Astrocyte (in vitro differentiated cells and primary cell): ENCODE measurements around the gene RETREG3. TPM values are rescaled to one million over a fixed set of nuclear protein-coding genes. Genes with fewer than 3 reads are reported as not detected.

Source experiments
- DNase-seq: peaks from one replicate; pipeline ENCODE4 v3.0.0-alpha.2; 2010; ENCODE audit warnings: low read depth
- FAIRE-seq: peaks from 2 replicates; lab custom pipeline; 2011; peaks lifted over from hg19 to GRCh38; lab: Jason Lieb, UNC
- H2AFZ ChIP-seq: 2 replicates; pipeline ENCODE4 v1.6.0; 2012; ENCODE audit warnings: low read depth, low read length, inconsistent platforms
- H3K27ac ChIP-seq: 2 replicates; pipeline ENCODE4 v1.5.1; 2011; ENCODE audit warnings: low read depth, low read length, inconsistent platforms
- H3K27me3 ChIP-seq: 2 replicates; pipeline ENCODE4 v1.6.0; 2011; ENCODE audit warnings: low read length, inconsistent platforms; ENCODE audit not compliant: insufficient read depth
- H3K36me3 ChIP-seq: 2 replicates; pipeline ENCODE4 v1.5.1; 2011; ENCODE audit warnings: low read length, inconsistent platforms; ENCODE audit not compliant: insufficient read depth
- H3K4me1 ChIP-seq: 2 replicates; pipeline ENCODE4 v1.5.1; 2011; ENCODE audit warnings: low read length, inconsistent platforms; ENCODE audit not compliant: insufficient read depth
- H3K4me2 ChIP-seq: 2 replicates; pipeline ENCODE4 v1.6.0; 2012; ENCODE audit warnings: low read length, inconsistent platforms
- H3K4me3 ChIP-seq: 2 replicates; pipeline ENCODE4 v1.5.1; 2011; ENCODE audit warnings: low read depth, mild to moderate bottlenecking, low read length, inconsistent platforms; ENCODE audit not compliant: insufficient read depth
- H3K79me2 ChIP-seq: 2 replicates; pipeline ENCODE4 v1.6.0; 2012; ENCODE audit warnings: mild to moderate bottlenecking, low read length, inconsistent platforms; ENCODE audit not compliant: insufficient read depth
- H3K9ac ChIP-seq: 2 replicates; pipeline ENCODE4 v1.6.0; 2012; ENCODE audit warnings: mild to moderate bottlenecking, low read length, inconsistent platforms
- H3K9me3 ChIP-seq: 2 replicates; pipeline ENCODE4 v1.5.1; 2012; ENCODE audit warnings: low read depth, mild to moderate bottlenecking, low read length, inconsistent platforms; ENCODE audit not compliant: insufficient read depth
- H4K20me1 ChIP-seq: 2 replicates; pipeline ENCODE4 v1.6.0; 2012; ENCODE audit warnings: low read length, inconsistent platforms; ENCODE audit not compliant: insufficient read depth
- H3K27ac Mint-ChIP-seq: one replicate; pipeline ENCODE4 v1.8.0; 2021; ENCODE audit warnings: mild to moderate bottlenecking, mixed read lengths; ENCODE audit not compliant: unreplicated experiment
- H3K27me3 Mint-ChIP-seq: one replicate; pipeline ENCODE4 v1.8.0; 2021; ENCODE audit warnings: low read depth, mixed read lengths; ENCODE audit not compliant: unreplicated experiment
- H3K36me3 Mint-ChIP-seq: one replicate; pipeline ENCODE4 v1.8.0; 2021; ENCODE audit warnings: low read depth, mixed read lengths; ENCODE audit not compliant: unreplicated experiment
- H3K4me1 Mint-ChIP-seq: one replicate; pipeline ENCODE4 v1.8.0; 2021; ENCODE audit warnings: low read depth, mixed read lengths; ENCODE audit not compliant: unreplicated experiment
- H3K4me3 Mint-ChIP-seq: one replicate; pipeline ENCODE4 v1.8.0; 2021; ENCODE audit warnings: mild to moderate bottlenecking, moderate library complexity, mixed read lengths; ENCODE audit not compliant: unreplicated experiment
- H3K9me3 Mint-ChIP-seq: one replicate; pipeline ENCODE4 v1.8.0; 2021; ENCODE audit warnings: mild to moderate bottlenecking, mixed read lengths; ENCODE audit not compliant: unreplicated experiment
- EZH2 ChIP-seq: IDR thresholded peaks from 2 replicates; pipeline ENCODE4 v1.6.1; 2012; ENCODE audit warnings: mild to moderate bottlenecking, low read length, inconsistent platforms; ENCODE audit not compliant: insufficient read depth
- total RNA-seq: library from RNA; stranded (reverse); gene quantifications from 2 replicates; pipeline ENCODE4 v1.2.1, GENCODE V29; 2021
- TF ChIP-seq, protein P1 (sequence below): IDR thresholded peaks from 2 replicates; pipeline ENCODE4 v1.5.1; 2011; ENCODE audit warnings: low read depth, mild to moderate bottlenecking, inconsistent platforms, low read length, moderate library complexity; ENCODE audit not compliant: insufficient read depth

The RETREG3 gene
- total RNA-seq, 1 donor from 2014 or later: 54.3 TPM

DNA sequence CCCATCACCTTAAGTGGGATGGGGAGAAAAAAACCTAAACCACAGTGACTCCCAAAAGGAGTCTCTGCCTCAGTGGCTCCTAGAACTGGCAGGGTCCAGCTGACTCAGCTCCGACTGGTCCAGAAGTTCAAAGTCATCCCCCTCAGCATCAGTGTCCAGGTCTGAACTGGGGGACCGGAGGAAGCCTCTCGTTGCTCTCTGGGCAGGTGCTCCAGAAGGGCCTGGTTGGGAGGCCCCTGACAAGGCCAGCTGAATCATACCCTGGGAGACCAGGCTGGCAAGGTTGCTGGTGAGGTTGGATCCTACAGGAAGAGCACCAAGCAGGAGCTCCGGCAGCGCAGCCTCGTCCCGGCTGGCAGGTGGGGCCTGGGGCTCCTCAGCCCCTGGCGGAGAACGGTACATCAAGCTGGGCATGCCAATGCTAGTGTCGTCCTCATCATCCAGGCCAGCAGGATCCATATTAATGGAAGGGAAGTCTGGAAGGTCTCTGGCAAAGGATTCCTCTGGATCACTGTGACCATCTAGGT lies 27.4 kb downstream of the RETREG3 start:
- Mint-ChIP-seq H3K4me1 (peaks cover under 1% of the 10 kb centered on the region), H3K27ac (no peak overlapping the region), H3K9me3 (no peaks in the 10 kb centered on the region), H3K4me3 (no peak overlapping the region), H3K27me3 (no peaks in the 10 kb centered on the region), H3K36me3 (peaks cover 9% of the 10 kb centered on the region)
- no peak for DNase-seq
- Histone ChIP-seq H3K27me3 (no peaks in the 10 kb centered on the region), H3K4me1 (peaks cover 6% of the 10 kb centered on the region), H2AFZ (no peak overlapping the region), H3K4me2 (no peak overlapping the region), H3K9ac (no peak overlapping the region), H4K20me1 (peaks cover 11% of the 10 kb centered on the region), H3K9me3 (no peaks in the 10 kb centered on the region), H3K36me3 (peaks cover 36% of the 10 kb centered on the region), H3K79me2 (peaks cover 9% of the 10 kb centered on the region), H3K27ac (no peak overlapping the region), H3K4me3 (no peak overlapping the region)
- FAIRE-seq: no peak
- no peak for TF ChIP-seq EZH2
- TF ChIP-seq, protein P1, sequence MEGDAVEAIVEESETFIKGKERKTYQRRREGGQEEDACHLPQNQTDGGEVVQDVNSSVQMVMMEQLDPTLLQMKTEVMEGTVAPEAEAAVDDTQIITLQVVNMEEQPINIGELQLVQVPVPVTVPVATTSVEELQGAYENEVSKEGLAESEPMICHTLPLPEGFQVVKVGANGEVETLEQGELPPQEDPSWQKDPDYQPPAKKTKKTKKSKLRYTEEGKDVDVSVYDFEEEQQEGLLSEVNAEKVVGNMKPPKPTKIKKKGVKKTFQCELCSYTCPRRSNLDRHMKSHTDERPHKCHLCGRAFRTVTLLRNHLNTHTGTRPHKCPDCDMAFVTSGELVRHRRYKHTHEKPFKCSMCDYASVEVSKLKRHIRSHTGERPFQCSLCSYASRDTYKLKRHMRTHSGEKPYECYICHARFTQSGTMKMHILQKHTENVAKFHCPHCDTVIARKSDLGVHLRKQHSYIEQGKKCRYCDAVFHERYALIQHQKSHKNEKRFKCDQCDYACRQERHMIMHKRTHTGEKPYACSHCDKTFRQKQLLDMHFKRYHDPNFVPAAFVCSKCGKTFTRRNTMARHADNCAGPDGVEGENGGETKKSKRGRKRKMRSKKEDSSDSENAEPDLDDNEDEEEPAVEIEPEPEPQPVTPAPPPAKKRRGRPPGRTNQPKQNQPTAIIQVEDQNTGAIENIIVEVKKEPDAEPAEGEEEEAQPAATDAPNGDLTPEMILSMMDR: no peak

- H4K20me1 ChIP-seq: peaks cover 8% of the 10 kb centered on the region
- no peaks in the 10 kb centered on the region for H3K9me3 ChIP-seq
- peaks cover 13% of the 10 kb centered on the region for H3K4me1 ChIP-seq
- Mint-ChIP-seq H3K36me3 (peaks cover 5% of the 10 kb centered on the region), H3K27me3 (no peaks in the 10 kb centered on the region), H3K4me1 (peaks cover 4% of the 10 kb centered on the region), H3K4me3 (peak overlapping the region; percentile 62), H3K9me3 (no peaks in the 10 kb centered on the region), H3K27ac (peak overlapping the region; percentile 81)
- H3K4me3 ChIP-seq: no peak overlapping the region
- no peak overlapping the region for H2AFZ ChIP-seq
- no peak overlapping the region for H3K4me2 ChIP-seq
- peaks cover 19% of the 10 kb centered on the region for H3K36me3 ChIP-seq
- H3K27ac ChIP-seq: no peak overlapping the region
- FAIRE-seq (no peak), DNase-seq (no peak)
- H3K9ac ChIP-seq: no peak overlapping the region
- TF ChIP-seq, protein P1: no peak
- no peak for TF ChIP-seq EZH2
- peaks cover 25% of the 10 kb centered on the region for H3K79me2 ChIP-seq
- no peaks in the 10 kb centered on the region for H3K27me3 ChIP-seq
These were observed 29.2 kb downstream of the RETREG3 start for GRCh38 chr17:42579794-42580551.
